GM19328 (cell line): Measurements from ENCODE around the gene DLGAP1.
"Not testable (repeated sequence)": the region's sequence is repeated elsewhere in the genome, so short reads cannot be mapped to it uniquely, and the experiment has no call there.

Source experiments
- ATAC-seq: cut with Tn5 transposase; IDR thresholded peaks from one replicate; pipeline ENCODE4 v1.9.1; 2021; ENCODE audit warnings: mild to moderate bottlenecking, moderate library complexity; ENCODE audit not compliant: unreplicated experiment

DLGAP1 gene

GRCh38 chr18:3494569-3494968 is 960.5 kb downstream of the DLGAP1 start:
- no peak for ATAC-seq

- no peak for ATAC-seq
These were observed 960.9 kb downstream of the DLGAP1 start for GRCh38 chr18:3494245-3494526.

GRCh38 chr18:3493501-3494244 is 961.4 kb downstream of the DLGAP1 start:
- no peak for ATAC-seq

- no peak for ATAC-seq
These were observed 962.4 kb downstream of the DLGAP1 start for GRCh38 chr18:3492721-3493120.

DNA sequence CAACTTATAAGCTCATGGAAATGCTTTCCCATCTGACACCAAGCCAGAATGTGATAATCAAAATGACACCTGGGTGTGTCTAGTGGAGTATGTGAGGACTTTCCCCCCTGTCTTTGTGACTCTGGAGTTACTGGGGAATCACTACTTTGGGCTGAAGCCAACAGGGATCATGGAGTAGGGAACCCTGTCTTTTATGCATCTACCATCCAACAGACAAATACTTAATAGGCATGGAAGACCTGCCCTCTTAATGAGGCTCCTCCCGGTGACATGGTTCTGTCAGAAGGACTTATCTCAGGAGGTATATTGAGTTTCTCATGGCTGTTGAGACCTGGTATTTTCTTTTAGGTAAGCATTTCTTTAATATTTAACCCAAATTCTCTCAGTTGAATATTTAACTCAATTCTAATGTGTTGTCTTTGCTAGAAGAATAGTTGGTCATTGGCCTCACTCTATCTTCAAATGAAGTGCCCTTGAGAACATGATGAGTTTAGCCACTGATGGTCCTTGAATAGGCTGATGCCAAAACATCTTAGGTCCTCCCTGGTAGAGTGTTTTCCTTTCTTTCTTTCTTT is 963.0 kb downstream of the DLGAP1 start:
- ATAC-seq = no peak

- ATAC-seq = no peak
These were observed 965.6 kb downstream of the DLGAP1 start for GRCh38 chr18:3489462-3489861.

GRCh38 chr18:3486512-3486911 is 968.6 kb downstream of the DLGAP1 start:
- ATAC-seq = no peak

- ATAC-seq = no peak
These were observed 969.7 kb downstream of the DLGAP1 start for GRCh38 chr18:3485153-3486149.

GRCh38 chr18:3482258-3482657 is 972.8 kb downstream of the DLGAP1 start:
- ATAC-seq = no peak

- no peak for ATAC-seq
These were observed 973.4 kb downstream of the DLGAP1 start for GRCh38 chr18:3481696-3482210.

GRCh38 chr18:3480827-3481573 is 974.1 kb downstream of the DLGAP1 start:
- no peak for ATAC-seq

DNA sequence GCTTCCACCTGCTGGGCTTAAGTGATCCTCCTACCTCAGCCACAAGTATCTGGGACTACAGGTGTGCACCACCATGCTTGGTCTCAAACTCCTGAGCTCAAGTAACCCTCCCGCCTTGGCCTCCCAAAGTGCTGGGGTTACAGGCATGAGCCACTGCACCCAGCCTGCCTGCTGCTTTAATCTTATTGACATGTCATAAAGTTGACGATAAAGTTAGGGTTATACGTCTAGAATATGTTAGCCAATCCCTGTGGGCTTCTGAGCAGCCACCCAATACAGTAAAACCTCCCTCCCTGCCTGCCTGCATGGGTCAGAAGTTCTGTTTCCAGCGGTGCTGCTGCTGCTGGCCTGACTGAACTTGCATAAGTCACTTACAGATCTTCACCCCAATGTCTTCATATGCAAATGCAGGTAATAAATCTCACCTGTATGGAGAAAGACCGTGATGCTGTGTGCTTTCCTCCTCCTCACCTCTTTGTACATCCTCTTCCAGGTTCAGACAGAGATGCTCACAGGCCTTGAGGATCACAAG is 975.1 kb downstream of the DLGAP1 start:
- ATAC-seq = no peak

- no peak for ATAC-seq
These were observed 976.7 kb downstream of the DLGAP1 start for GRCh38 chr18:3478262-3478978.

DNA sequence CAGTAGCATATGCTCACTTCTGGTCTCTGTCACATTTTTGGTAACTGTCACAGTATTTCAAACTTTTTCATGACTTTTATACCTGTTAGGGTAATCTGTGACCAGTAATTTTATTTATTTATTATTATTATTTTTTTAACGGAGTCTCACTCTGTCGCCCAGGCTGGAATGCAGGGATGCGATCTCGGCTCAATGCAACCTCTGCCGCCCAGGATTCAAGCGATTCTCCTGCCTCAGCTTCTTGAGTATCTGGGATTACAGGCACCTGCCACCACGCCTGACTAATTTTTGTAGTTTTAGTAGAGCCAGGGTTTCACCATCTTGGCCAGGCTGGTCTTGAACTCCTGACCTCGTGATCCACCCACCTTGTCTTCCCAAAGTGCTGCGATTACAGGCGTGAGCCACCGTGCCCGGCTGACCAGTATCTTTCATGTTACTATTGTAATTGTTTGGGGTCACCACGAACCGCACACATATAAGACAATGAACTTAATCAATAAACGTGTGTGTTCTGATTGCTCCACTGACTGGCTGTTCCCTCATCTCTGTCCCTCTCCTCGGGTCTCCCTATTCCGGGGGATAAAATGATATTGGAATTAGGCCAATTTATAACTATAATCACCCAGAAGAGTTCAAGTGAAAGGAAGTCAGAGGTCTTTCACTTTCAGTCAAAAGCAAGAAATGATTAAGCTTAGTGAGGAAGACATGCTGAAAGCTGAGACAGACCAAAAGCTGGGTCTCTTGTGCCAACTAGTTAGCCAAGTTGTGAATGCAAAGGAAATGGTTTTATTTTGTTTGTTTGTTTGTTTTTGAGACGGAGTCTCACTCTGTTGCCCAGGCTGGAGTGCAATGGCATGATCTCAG is 982.2 kb downstream of the DLGAP1 start:
- ATAC-seq = no peak

DNA sequence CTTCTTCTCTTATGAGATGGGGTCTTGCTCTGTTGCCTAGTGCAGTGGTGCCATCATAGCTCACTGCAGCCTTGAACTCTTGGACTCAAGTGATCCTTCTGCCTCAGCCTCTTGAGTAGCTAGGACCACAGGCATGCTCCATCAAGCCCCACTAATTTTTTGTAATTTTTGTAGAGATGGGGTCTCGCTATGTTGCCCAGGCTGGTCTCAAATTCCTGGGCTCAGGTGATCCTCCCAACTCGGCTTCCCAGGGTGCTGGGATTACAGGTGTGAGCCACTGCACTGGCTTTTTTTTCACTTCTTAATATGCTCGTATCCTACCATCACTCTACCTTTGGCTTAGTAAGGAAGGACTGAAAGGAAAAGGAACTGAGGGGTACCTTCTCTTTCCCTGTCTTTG is 983.0 kb downstream of the DLGAP1 start:
- ATAC-seq = not testable (repeated sequence)

DNA sequence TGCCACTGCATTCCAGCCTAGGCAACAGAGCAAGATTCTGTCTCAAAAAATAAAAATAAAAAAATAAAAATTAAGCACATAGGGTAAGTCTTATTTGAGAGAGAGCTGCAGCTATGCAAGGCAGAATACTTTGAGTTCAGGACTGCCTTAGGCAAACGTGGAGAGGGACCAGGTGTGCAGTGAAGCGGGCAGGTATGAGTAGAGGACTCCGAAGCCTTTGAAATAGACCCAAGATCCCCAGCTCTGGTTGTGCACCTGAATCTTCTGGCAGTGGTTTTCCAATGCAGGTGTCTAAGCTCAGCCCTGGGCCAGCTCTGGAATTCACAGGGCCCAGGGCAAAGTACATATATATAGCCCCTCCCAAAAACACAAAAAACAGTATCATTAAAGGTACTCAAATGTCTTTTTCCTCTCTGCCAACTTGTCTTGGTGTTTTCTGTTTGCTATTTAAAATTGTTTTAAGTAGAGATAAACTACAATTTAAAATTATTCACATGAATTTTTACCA is 983.9 kb downstream of the DLGAP1 start:
- ATAC-seq = no peak

- no peak for ATAC-seq
These were observed 986.3 kb downstream of the DLGAP1 start for GRCh38 chr18:3468833-3469232.

- no peak for ATAC-seq
These were observed 986.9 kb downstream of the DLGAP1 start for GRCh38 chr18:3468066-3468705.
